NCI-H187 (cell line): ENCODE results near the gene MPL.
A peak's percentile ranks its signal among the peaks of the same experiment; 100 is the strongest.
"Not testable (repeated sequence)": the region's sequence is repeated elsewhere in the genome, so short reads cannot be mapped to it uniquely, and the experiment has no call there.

Experiments
- DNase-seq, 2 experiments: peaks; one replicate each; lab custom pipeline; 2025; lab: John Stamatoyannopoulos, UW

Gene MPL

DNA sequence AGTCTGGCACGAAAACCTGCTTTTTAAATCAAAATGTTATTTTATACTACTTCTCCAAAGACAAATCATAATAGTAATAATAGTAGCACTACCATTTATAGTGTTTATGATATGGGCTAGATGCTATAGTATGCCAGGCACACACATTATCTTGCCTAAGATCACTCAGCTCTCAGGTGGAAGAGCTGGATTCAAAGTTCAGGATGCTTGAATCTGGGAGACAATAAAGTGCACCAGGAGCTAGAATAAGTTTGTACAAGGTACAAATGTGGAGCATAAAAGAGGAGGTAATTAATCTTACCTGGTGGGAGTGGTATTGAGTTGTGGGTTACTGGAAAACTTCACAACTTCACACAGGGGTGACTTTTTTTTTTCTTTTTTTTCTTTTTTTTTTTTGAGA is 40.2 kb downstream of the MPL start:
- DNase-seq: no peak

DNA sequence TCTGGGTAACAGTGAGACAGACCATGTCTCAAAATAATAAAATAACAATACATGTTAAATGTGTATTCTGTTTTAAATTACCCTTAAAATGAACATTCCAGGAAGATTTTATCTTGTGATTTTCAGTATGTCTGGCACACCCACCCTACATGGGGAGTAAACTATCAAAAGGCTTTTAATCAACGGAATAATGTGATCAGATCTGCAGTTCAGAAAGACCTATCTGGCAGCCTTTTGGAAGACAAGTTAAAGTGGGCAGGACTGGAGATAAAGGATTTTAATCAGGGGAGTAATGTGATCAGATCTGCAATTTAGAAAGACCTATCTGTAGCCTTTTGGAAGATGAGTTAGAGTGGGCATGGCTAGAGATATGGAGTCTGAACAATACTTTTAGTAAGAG is 41.9 kb downstream of the MPL start:
- DNase-seq: no peak

DNA sequence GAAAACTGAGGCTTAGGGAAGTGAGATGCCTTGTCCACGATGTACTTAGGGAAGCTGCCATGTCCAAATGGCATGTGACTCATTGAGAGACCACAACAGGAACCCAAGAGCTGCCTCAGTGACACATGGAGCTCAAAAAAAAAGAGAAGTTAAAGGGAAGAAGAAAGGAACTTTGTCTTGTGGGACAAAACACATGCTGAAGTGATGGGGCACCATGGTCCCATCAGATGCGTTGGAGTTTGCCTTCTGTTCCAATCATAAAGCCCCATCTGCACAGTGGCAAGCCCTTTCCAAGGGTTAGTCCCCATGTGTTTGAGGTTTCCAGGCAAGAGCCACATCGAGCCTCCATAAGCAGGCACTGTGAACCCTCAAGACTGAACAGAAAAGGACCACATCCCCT is 44.0 kb downstream of the MPL start:
- no peak for DNase-seq

DNA sequence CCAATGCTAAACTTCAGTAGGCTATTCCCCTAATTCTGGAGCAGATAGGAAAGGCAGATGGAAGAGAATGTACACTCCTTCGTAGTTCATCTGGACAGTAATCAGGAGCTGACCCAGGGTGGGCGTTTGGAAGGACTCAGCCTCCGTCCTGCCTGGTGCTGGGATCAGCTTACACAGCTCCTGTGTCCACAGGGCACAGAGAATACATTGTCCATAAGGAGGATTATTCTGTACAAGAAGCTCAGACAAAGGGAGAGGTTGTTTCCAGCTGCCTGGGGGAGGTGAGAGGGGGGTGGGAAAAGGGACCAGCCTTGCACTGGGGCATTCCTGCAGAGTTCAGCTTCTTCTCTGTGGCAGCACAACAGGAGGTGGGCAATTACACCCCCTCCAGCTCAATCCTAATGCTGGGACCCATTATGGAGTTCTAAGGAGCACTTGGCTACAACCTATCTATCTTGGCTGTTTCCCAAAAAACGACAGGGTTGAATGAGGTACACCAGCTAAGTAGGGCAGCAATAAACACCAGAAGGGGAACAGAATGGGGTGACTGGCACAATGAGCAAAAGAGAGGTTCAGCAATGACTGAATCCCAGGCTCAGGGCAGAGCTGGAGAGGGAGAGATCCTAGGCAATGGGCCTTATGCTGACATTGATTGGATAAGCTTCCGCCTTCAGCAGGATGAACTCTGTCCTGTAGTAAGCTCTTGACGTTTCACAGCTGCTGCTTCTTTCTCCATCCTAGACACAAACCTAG is 44.6 kb downstream of the MPL start:
- DNase-seq: no peak

DNA sequence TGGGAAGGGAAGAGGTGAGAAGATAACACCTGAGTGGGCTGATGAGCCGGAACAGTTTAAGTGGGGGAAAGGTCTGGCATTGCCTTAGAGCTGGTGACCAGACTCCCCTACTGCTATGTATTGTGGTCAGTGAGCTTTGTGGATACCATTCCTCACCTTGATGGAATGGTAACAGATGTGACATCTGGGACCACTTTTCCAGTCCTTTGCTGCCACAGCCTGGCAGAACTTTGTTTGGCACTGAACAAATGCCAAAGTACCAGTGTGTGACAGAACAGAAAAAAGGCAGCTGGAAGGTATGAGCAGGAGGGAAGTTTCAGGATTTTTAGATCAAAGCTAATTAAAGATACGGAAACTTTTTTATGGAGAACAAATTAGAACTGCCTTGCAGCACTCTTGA is 45.8 kb downstream of the MPL start:
- DNase-seq: no peak

DNA sequence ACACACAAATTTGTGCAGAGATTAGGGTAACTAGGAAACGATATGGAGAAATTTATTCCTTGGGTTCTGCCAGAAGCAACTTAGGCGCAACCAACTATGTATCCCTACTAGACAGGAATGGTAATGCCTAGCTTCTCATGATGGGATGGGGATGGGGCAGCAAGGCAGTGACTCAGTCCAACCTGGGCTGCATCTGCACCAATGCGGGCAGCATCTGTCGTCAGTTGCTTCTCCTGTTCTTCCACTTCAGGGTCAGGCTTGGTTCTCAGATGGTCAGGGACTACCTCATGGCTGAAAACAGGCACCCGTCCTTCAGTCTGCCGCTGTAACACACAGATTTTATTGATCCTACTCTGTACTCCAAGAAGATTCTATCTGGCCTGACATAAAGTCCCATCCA is 49.1 kb downstream of the MPL start:
- DNase-seq: no peak

DNA sequence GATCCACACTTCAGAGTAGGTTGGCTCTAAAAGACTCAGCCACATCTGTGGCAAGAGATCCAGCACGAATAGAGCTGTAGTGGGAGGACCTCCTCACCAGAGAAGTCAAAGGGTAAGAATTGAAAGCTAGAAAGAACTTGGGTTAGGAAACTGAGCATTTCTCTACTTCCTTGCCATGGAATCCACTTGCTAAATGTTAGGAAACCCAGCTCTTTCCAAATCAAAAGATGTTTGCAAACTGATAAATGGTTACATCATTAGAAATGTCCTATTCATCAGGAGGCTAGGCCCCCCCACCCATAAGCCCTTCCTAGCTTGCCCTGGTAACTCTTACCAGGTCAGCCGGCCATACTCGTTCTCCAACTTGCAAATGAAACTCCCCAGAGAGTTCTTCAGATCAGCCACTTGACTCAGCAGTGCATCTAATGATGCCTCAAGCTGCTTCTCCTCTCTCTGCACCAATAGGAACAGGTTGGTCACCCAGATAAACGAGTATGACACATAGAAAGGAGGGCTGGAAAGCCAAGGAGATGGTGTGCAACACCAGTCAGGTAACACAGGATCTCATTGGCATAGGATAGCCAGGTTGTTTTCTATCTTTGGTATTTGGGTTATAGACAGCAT is 50.5 kb downstream of the MPL start:
- no peak for DNase-seq

DNA sequence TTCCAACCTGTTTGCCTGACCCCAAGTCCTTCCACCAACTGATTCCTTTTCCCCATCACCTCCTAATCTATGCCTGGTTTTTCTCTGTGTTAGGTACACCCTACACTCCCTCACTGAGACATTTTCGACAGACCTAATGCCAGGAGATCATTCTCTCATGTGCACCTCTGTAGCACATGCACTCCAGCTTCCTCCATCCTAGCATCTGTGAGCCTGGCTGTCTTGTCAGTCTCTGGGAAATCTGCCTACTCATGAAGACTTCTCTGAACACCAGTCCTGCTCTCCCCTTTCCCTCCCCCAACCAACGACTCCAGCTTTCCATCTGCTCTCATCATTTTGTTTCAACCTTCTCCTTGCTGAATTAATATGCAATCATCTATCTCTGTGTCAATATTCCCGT is 51.0 kb downstream of the MPL start:
- DNase-seq: no peak

DNA sequence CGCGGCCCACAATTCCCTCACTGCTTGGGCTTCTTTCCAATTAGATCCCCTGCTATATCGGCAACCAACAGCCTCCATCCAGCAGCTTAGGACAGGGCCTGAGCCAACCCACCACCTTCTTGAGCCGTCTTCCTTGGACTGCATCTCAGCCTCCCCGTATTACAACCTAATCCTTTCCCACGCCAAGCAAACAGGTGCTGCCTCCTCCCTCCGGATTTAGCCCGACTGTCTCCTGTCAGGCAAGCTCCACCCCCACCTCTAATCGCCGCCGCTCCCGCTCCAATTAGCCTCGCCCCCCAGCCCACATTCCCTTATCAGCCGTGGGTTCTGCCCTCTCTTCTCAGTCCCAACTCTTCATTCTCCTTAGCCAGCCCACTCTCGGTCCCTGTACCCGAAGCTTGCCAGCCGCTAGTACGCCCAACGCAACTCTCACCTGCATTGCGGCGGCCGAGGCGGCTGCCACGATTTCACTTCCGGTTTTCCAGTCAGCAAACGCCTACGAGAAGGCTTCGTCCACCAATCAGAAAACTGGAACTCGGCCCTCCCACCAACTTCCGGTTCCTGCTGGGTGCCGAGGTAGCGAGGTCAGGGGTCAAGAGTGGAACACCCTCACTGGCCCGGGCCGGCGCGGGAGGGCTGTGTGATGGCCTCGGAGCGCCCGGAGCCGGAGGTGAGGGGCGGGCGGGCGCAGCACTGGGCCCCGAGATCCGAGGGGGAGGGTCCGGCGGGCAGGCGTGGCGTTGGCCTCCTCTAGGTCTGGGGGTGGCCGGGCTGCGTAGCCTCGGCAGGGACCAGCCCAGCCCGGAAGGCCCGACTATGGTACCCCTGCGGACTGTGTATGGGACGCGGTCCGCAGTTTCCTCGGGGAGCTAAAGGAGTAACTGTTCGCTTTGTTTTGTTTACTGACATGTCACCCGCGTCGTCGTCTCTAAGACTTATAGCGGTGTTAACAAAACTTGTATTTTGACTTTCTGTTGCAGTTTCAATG is 52.0 kb downstream of the MPL start, which contains the start of the genes MED8 and SZT2:
Gene MED8, minus strand, starts transcription at position 475 of the 988 bp plus-strand sequence. Its CDS starts 36 bp downstream, at position 439.
Gene SZT2, plus strand, starts transcription at position 574 of the 988 bp plus-strand sequence. Its CDS starts 70 bp downstream, at position 644.
- DNase-seq: peak; percentile 83 to 89

DNA sequence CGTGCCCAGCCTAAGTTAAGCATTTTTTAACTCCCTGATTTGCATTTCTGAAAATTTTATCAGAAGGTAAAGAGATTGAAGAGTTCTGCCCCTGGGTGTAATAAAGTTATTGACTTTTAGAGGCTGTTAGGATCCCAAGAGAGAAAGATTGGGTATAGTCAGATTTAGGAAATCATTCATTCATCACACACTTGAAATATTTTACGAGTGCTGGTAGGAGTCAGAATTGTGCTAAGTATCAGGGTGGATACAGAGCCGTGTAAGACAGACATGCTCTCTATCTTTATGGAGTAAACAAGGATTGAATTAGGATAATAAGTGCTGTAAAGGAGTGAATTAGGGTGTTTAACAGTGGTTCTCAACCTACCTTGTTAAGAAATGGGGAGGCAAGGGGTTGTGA is 55.1 kb downstream of the MPL start:
- no peak for DNase-seq

DNA sequence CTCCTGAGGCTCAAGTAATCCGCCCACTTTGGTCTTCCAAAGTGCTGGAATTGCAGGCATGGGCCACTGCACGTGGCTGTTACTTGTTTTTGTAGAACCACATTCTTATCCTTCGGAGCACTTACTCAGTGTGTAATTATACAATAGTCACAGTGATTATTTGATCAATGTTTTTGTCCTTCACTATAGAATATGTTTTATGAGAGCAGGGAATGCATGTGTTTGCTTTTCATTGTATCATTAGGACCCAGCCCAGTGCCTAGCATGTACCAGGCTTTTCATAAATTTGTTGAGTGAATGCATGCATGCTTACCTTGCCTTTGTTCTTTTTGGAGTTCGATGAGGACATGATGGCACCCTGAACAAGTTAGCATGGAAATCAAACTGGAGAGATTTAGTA is 57.9 kb downstream of the MPL start:
- no peak for DNase-seq

DNA sequence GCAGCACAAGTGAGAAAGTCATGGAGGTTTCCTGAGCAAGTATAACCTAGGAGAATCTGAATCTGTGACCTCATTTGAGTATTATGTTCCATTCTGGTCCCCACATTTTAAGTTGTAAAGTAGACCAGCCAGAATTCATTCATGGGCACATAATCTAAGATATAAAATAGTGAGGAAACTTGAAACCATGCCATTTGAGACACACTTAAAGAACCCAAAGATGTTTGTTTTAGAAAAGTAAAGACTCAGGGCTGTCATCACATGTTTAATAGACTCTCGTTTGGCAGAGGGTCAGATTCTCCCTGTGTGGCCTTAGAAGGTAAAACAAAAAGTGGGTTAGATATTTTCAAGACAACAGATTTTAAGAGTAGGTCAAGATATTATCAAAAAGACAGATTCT is 58.4 kb downstream of the MPL start:
- DNase-seq: no peak

DNA sequence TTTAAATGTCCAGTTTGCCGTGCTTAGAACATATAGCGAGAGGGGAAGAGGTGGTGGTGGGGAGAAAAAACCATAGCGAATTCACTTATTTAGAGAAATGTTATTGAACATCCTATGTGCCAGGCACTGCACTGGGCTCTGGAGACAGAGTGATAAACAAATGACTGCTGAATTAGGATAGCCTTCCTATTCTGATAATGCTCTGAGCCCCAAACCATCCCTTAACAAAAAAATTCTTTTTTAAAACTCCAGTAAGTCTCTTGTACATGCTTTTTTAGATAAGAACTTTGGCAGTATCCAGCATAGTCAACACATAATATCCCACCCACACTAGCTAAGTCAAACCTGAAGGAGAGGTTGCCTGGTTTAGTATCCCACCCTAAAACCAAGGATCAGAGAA is 60.6 kb downstream of the MPL start:
- DNase-seq: no peak

DNA sequence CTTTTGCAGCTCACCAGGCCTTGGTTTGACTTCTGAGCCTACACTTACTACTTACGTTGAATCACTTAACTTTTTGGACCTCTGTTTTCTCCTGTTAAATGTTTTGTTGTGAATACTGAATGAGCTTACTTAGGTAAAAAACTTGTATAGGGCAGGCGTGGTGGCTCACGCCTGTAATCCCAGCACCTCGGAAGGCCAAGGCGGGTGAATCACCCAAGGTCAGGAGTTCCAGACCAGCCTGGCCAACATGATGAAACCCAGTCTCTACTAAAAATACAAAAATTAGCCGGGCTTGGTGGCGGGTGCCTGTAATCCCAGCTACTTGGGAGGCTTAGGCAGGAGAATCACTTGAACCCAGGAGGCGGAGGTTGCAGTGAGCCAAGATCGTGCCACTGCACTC is 62.8 kb downstream of the MPL start:
- not testable (repeated sequence) for DNase-seq

DNA sequence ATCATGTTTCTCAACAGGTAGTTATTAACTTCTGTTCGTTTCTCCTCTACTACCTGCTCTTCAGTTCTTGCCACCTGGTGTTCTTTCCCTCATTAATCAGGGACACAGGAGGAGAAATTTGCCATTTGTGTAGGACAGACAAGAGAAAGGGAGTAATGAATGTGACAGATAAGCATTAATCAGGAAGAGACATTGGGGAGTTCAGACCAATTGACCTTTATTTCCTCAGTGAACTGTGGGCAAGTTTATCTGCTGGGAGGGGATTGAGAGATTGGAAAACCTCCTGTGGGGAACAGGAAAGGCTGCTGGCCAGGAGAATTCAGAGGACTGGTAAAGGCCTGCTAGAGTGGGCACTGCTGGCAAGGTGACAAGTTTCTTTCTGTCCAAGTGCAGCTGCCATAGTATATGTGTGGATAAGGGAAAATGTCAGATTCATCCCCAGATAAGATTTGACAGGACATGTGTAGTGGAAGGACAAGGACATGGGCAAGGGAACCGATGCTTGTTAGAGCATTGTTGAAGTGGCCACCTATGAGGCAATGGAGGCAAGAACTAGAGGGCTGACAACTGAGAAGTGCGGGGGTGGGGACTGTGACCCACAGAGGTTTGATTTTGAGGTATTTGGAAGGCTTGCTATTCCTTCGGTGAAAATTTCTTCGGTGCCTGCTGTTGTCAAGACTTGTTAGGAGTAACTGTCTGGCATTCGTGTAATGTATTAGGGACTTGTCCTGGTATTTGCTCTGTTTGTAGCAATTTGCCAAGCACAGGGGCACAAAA is 64.7 kb downstream of the MPL start:
- DNase-seq: no peak
